Sigmoid colon (tissue), 4 donors: ENCODE results near the gene PKN1.

ENCODE experiments used
- POLR2A ChIP-seq, 2 donors: fragments of 450-650 bp; IDR thresholded peaks; one replicate each; pipeline ENCODE4 v1.6.1; 2016; ENCODE audit warnings: antibody characterized with exemption in 2 of 2, mild to moderate bottlenecking in 2 of 2, moderate library complexity in 2 of 2
- POLR2AphosphoS5 ChIP-seq, 4 donors: sonication (generic); formaldehyde crosslinking; IDR thresholded peaks; one replicate each; pipeline ENCODE4 v1.6.1; 2017; ENCODE audit warnings: antibody characterized with exemption in 4 of 4
- TF ChIP-seq, protein P1 (sequence below), 4 experiments: fragments of 450-650 bp in 3 of 4; fragments of 200-600 bp in 1 of 4; IDR thresholded peaks; one replicate each; pipeline ENCODE4 v1.5.1; 2016 to 2019; ENCODE audit warnings: antibody characterized with exemption in 4 of 4, mild to moderate bottlenecking in 3 of 4, moderate library complexity in 2 of 4

DNA sequence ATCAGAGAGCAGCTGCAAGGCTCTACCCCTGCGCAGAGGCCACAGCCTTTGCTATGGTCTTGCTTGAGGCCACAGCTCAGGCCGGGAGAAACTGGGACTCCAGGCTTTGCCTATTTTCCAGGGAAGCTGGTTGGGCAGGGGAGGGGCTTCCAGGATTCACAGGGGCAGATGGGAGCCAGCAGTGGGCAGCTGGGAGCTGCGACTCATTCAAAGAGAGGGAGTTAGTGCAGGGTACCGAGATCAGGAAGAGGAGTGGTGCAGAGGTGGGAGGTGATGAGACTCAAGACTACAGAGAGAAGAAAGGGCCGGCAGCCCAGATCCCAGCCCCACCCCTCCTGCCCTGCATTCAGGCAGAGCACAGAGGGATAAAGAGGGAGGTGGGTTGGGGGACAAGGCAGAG lies 39.8 kb upstream of the PKN1 start:
- TF ChIP-seq, protein P1, sequence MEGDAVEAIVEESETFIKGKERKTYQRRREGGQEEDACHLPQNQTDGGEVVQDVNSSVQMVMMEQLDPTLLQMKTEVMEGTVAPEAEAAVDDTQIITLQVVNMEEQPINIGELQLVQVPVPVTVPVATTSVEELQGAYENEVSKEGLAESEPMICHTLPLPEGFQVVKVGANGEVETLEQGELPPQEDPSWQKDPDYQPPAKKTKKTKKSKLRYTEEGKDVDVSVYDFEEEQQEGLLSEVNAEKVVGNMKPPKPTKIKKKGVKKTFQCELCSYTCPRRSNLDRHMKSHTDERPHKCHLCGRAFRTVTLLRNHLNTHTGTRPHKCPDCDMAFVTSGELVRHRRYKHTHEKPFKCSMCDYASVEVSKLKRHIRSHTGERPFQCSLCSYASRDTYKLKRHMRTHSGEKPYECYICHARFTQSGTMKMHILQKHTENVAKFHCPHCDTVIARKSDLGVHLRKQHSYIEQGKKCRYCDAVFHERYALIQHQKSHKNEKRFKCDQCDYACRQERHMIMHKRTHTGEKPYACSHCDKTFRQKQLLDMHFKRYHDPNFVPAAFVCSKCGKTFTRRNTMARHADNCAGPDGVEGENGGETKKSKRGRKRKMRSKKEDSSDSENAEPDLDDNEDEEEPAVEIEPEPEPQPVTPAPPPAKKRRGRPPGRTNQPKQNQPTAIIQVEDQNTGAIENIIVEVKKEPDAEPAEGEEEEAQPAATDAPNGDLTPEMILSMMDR (IDR thresholded peaks at IDR 0.05) = no peak
- TF ChIP-seq POLR2A (IDR thresholded peaks at IDR 0.05) (no peak), POLR2AphosphoS5 (IDR thresholded peaks at IDR 0.05) (no peak)
